Sigmoid colon (tissue), 7 donors: ENCODE measurements around the gene SLC46A2. TPM values are rescaled to one million over a fixed set of nuclear protein-coding genes. Genes with fewer than 3 reads are reported as not detected.

Experiments used
- DNase-seq: peaks from one replicate; pipeline ENCODE4 v3.0.0-alpha.2; 2019
- H3K27ac ChIP-seq, 4 donors: fragments of 200-600 bp; sonication (generic); one replicate each; pipeline ENCODE4 v1.5.1; 2016 to 2019; ENCODE audit warnings: mild to moderate bottlenecking in 1 of 4
- H3K27me3 ChIP-seq, 3 donors: fragments of 200-600 bp; sonication (generic); one replicate each; pipeline ENCODE4 v1.5.1; 2019; ENCODE audit warnings: mild to moderate bottlenecking in 1 of 3
- H3K36me3 ChIP-seq, 4 donors: fragments of 200-600 bp; sonication (generic); one replicate each; pipeline ENCODE4 v1.5.1; 2016 to 2019
- H3K4me1 ChIP-seq, 4 donors: fragments of 200-600 bp; sonication (generic); one replicate each; pipeline ENCODE4 v1.5.1; 2017 to 2019
- H3K4me3 ChIP-seq, 4 donors: fragments of 200-600 bp; sonication (generic); one replicate each; pipeline ENCODE4 v1.5.1; 2017 to 2019; ENCODE audit warnings: mild to moderate bottlenecking in 2 of 4, moderate library complexity in 1 of 4
- H3K9me3 ChIP-seq, 4 donors: fragments of 200-600 bp in 3 of 4; sonication (generic) in 3 of 4; one replicate each; pipeline versions ENCODE4 v1.5.1 to v1.6.1; 2013 to 2019
- CTCF ChIP-seq, 4 experiments: fragments of 450-650 bp in 3 of 4; fragments of 200-600 bp in 1 of 4; IDR thresholded peaks; one replicate each; pipeline ENCODE4 v1.5.1; 2016 to 2019; ENCODE audit warnings: antibody characterized with exemption in 4 of 4, mild to moderate bottlenecking in 3 of 4, moderate library complexity in 2 of 4
- EP300 ChIP-seq, 4 donors: sonication (generic); formaldehyde crosslinking; IDR thresholded peaks; one replicate each; pipeline ENCODE4 v1.6.1; 2017; ENCODE audit warnings: antibody characterized with exemption in 4 of 4
- POLR2A ChIP-seq, 2 donors: fragments of 450-650 bp; IDR thresholded peaks; one replicate each; pipeline ENCODE4 v1.6.1; 2016; ENCODE audit warnings: antibody characterized with exemption in 2 of 2, mild to moderate bottlenecking in 2 of 2, moderate library complexity in 2 of 2
- POLR2AphosphoS5 ChIP-seq, 4 donors: sonication (generic); formaldehyde crosslinking; IDR thresholded peaks; one replicate each; pipeline ENCODE4 v1.6.1; 2017; ENCODE audit warnings: antibody characterized with exemption in 4 of 4
- WGBS, 2 donors: extraction: QIAGEN DNeasy Blood & Tissue Kit; methylation state at CpG; one replicate each; pipeline ENCODE4 v1.1.7; 2013; 5-methylcytosine and 5-hydroxymethylcytosine counted together
- intact Hi-C: fragments of 100-400 bp; cut with DNase I; formaldehyde crosslinking; loops from one replicate; pipeline ENCODE4 v1.15.1; 2023
- polyA plus RNA-seq, 3 donors: library from polyadenylated mRNA; stranded (reverse); fragments of 200-250 nt; gene quantifications; one replicate each; pipeline ENCODE4 v1.2.3, GENCODE V29; 2013
- total RNA-seq, 4 donors: library from RNA; depleted of rRNA; stranded (reverse); fragments of >200 nt; gene quantifications; one replicate each; pipeline ENCODE4 v1.1.0, GENCODE V29; 2016
- donor health status: healthy with polysubstance abuse.
- donor health status: Bipolar disorder and iron deficiency.
- donor health status: healthy.

Gene SLC46A2
- total and polyA plus RNA-seq, 7 donors = 0.07 to 0.36 TPM; not detected in 5

GRCh38 chr9:112884101-112884500 lies 6.6 kb downstream of the SLC46A2 start:
- Histone ChIP-seq H3K4me1 (no peaks in the 10 kb centered on the region), H3K36me3 (peaks cover 0 to 13% (median 4%) of the 10 kb centered on the region in 4 donors), H3K27me3 (peaks cover 0 to 3% (median 0%) of the 10 kb centered on the region in 3 donors), H3K27ac (no peak overlapping the region), H3K9me3 (no peaks in the 10 kb centered on the region), H3K4me3 (no peak overlapping the region)
- intact Hi-C loops = no loop called here
- DNase-seq = no peak
- no peak for TF ChIP-seq EP300 (IDR thresholded peaks at IDR 0.05)
- no peak for TF ChIP-seq POLR2AphosphoS5 (IDR thresholded peaks at IDR 0.05)
- TF ChIP-seq POLR2A (IDR thresholded peaks at IDR 0.05) = no peak
- TF ChIP-seq CTCF (IDR thresholded peaks at IDR 0.05) = no peak
- WGBS, 2 donors = 56 to 71% methylated on average over 6 of the region's 6 CpGs

- Histone ChIP-seq H3K27ac (no peak overlapping the region), H3K4me1 (no peaks in the 10 kb centered on the region), H3K27me3 (no peaks in the 10 kb centered on the region), H3K9me3 (no peaks in the 10 kb centered on the region), H3K4me3 (no peak overlapping the region), H3K36me3 (peaks cover 0 to 27% (median 9%) of the 10 kb centered on the region in 4 donors)
- no peak for DNase-seq
- TF ChIP-seq POLR2A (IDR thresholded peaks at IDR 0.05) (no peak), POLR2AphosphoS5 (IDR thresholded peaks at IDR 0.05) (no peak), EP300 (IDR thresholded peaks at IDR 0.05) (no peak), CTCF (IDR thresholded peaks at IDR 0.05) (no peak)
- intact Hi-C loops = no loop called here
- 95 to 97% methylated on average over 7 of the region's 7 CpGs for WGBS, 2 donors
Measured at GRCh38 chr9:112881331-112881730, 9.3 kb downstream of the SLC46A2 start.

GRCh38 chr9:112880650-112881049 lies 10.0 kb downstream of the SLC46A2 start:
- H3K27me3 ChIP-seq = no peaks in the 10 kb centered on the region
- TF ChIP-seq EP300 (IDR thresholded peaks at IDR 0.05) (no peak), POLR2A (IDR thresholded peaks at IDR 0.05) (no peak), POLR2AphosphoS5 (IDR thresholded peaks at IDR 0.05) (no peak), CTCF (IDR thresholded peaks at IDR 0.05) (no peak)
- no peak overlapping the region for H3K27ac ChIP-seq
- intact Hi-C loops = no loop called here
- WGBS, 2 donors = 87 to 96% methylated on average over 1 of the region's 1 CpG
- H3K4me1 ChIP-seq = no peaks in the 10 kb centered on the region
- H3K36me3 ChIP-seq = peaks cover 0 to 31% (median 9%) of the 10 kb centered on the region in 4 donors
- no peak for DNase-seq
- no peaks in the 10 kb centered on the region for H3K9me3 ChIP-seq
- H3K4me3 ChIP-seq = no peak overlapping the region

GRCh38 chr9:112878752-112879151 lies 11.9 kb downstream of the SLC46A2 start:
- no peak overlapping the region for H3K27ac ChIP-seq
- no peaks in the 10 kb centered on the region for H3K27me3 ChIP-seq
- no peaks in the 10 kb centered on the region for H3K4me1 ChIP-seq
- TF ChIP-seq POLR2AphosphoS5 (IDR thresholded peaks at IDR 0.05) (no peak), EP300 (IDR thresholded peaks at IDR 0.05) (no peak), POLR2A (IDR thresholded peaks at IDR 0.05) (no peak), CTCF (IDR thresholded peaks at IDR 0.05) (no peak)
- no peak overlapping the region for H3K4me3 ChIP-seq
- H3K36me3 ChIP-seq = peaks cover 0 to 38% (median 11%) of the 10 kb centered on the region in 4 donors
- H3K9me3 ChIP-seq = no peaks in the 10 kb centered on the region
- DNase-seq = no peak
- WGBS, 2 donors = 50 to 77% methylated on average over 2 of the region's 2 CpGs
- intact Hi-C loops = no loop called here

- H3K27ac ChIP-seq = no peak overlapping the region
- no peak for DNase-seq
- 93 to 94% methylated on average over 4 of the region's 4 CpGs for WGBS, 2 donors
- no peaks in the 10 kb centered on the region for H3K27me3 ChIP-seq
- H3K36me3 ChIP-seq = peaks cover 0 to 48% (median 12%) of the 10 kb centered on the region in 4 donors
- no peak overlapping the region for H3K4me3 ChIP-seq
- no peak for TF ChIP-seq CTCF (IDR thresholded peaks at IDR 0.05)
- no peaks in the 10 kb centered on the region for H3K9me3 ChIP-seq
- no peaks in the 10 kb centered on the region for H3K4me1 ChIP-seq
- intact Hi-C loops = no loop called here
Measured at GRCh38 chr9:112873773-112874405, 16.8 kb downstream of the SLC46A2 start.
